ENCODE results near the gene DKK3. TPM values are rescaled to one million over a fixed set of nuclear protein-coding genes. Genes with fewer than 3 reads are reported as not detected.

The DKK3 gene
- polyA plus RNA-seq, 1 donor from 2014 or later, result 43.6 TPM

- no peaks in the 10 kb centered on the region for H3K27me3 ChIP-seq (ENCODE audit: insufficient read depth, low read depth, low read length)
- H3F3A ChIP-seq (ENCODE audit: insufficient read depth, low read length, poor library complexity, severe bottlenecking), result no peaks in the 10 kb centered on the region
- H3K79me2 ChIP-seq (replicated peaks; ENCODE audit: insufficient read depth, low read length), result no peaks in the 10 kb centered on the region
- no peak overlapping the region for H3K4me3 ChIP-seq (ENCODE audit: low read length)
- peaks cover 7% of the 10 kb centered on the region for H3K36me3 ChIP-seq (ENCODE audit: insufficient read depth, low read length)
- no peak overlapping the region for H3K27ac ChIP-seq (ENCODE audit: low read length)
- H3K9me3 ChIP-seq (ENCODE audit: low read length), result no peaks in the 10 kb centered on the region
- H3K9ac ChIP-seq (ENCODE audit: low read length), result no peak overlapping the region
- H2AFZ ChIP-seq (ENCODE audit: low read depth, low read length), result no peak overlapping the region
- no peak for TF ChIP-seq TAF1 (IDR thresholded peaks at IDR 0.05; ENCODE audit: low read depth)
- no peak for TF ChIP-seq MXI1 (conservative IDR thresholded peaks at IDR 0.05; ENCODE audit: poor library complexity, severe bottlenecking)
- no peak for TF ChIP-seq RAD21 (conservative IDR thresholded peaks at IDR 0.05)
- no peak for TF ChIP-seq EZH2 (IDR thresholded peaks at IDR 0.05; ENCODE audit: borderline replicate concordance, insufficient read depth, low read length, poor library complexity, severe bottlenecking)
- TF ChIP-seq CTCF (IDR thresholded peaks at IDR 0.05; ENCODE audit: poor library complexity, severe bottlenecking), result no peak
- no peak for TF ChIP-seq REST (IDR thresholded peaks at IDR 0.05; ENCODE audit: borderline replicate concordance)
- no peak for TF ChIP-seq POLR2AphosphoS5 (IDR thresholded peaks at IDR 0.05)
- TF ChIP-seq SMC3 (conservative IDR thresholded peaks at IDR 0.05; ENCODE audit: poor library complexity), result no peak
- no peak for TF ChIP-seq EP300 (conservative IDR thresholded peaks at IDR 0.05; ENCODE audit: poor library complexity, severe bottlenecking)
- H4K20me1 ChIP-seq (ENCODE audit: insufficient read depth), result no peaks in the 10 kb centered on the region
- H3K4me2 ChIP-seq (ENCODE audit: low read length), result no peak overlapping the region
- H3K9me2 ChIP-seq (ENCODE audit: insufficient read depth, low read length), result no peaks in the 10 kb centered on the region
Observed at GRCh38 chr11:11963842-11964773, 44.3 kb downstream of the DKK3 start.

- peaks cover 7% of the 10 kb centered on the region for H3K36me3 ChIP-seq (ENCODE audit: insufficient read depth, low read length)
- no peak overlapping the region for H3K4me2 ChIP-seq (ENCODE audit: low read length)
- no peak overlapping the region for H3K4me3 ChIP-seq (ENCODE audit: low read length)
- no peak for TF ChIP-seq REST (IDR thresholded peaks at IDR 0.05; ENCODE audit: borderline replicate concordance)
- TF ChIP-seq MXI1 (conservative IDR thresholded peaks at IDR 0.05; ENCODE audit: poor library complexity, severe bottlenecking), result no peak
- TF ChIP-seq TAF1 (IDR thresholded peaks at IDR 0.05; ENCODE audit: low read depth), result no peak
- TF ChIP-seq RAD21 (conservative IDR thresholded peaks at IDR 0.05), result no peak
- TF ChIP-seq EP300 (conservative IDR thresholded peaks at IDR 0.05; ENCODE audit: poor library complexity, severe bottlenecking), result no peak
- no peak for TF ChIP-seq EZH2 (IDR thresholded peaks at IDR 0.05; ENCODE audit: borderline replicate concordance, insufficient read depth, low read length, poor library complexity, severe bottlenecking)
- TF ChIP-seq SMC3 (conservative IDR thresholded peaks at IDR 0.05; ENCODE audit: poor library complexity), result no peak
- no peak for TF ChIP-seq CTCF (IDR thresholded peaks at IDR 0.05; ENCODE audit: poor library complexity, severe bottlenecking)
- TF ChIP-seq POLR2AphosphoS5 (IDR thresholded peaks at IDR 0.05), result no peak
- H3K27ac ChIP-seq (ENCODE audit: low read length), result no peak overlapping the region
- H3F3A ChIP-seq (ENCODE audit: insufficient read depth, low read length, poor library complexity, severe bottlenecking), result no peaks in the 10 kb centered on the region
- no peaks in the 10 kb centered on the region for H3K27me3 ChIP-seq (ENCODE audit: insufficient read depth, low read depth, low read length)
- no peaks in the 10 kb centered on the region for H3K9me3 ChIP-seq (ENCODE audit: low read length)
- no peak overlapping the region for H3K9ac ChIP-seq (ENCODE audit: low read length)
- no peaks in the 10 kb centered on the region for H3K9me2 ChIP-seq (ENCODE audit: insufficient read depth, low read length)
- H2AFZ ChIP-seq (ENCODE audit: low read depth, low read length), result no peak overlapping the region
- H3K79me2 ChIP-seq (replicated peaks; ENCODE audit: insufficient read depth, low read length), result no peaks in the 10 kb centered on the region
- H4K20me1 ChIP-seq (ENCODE audit: insufficient read depth), result no peaks in the 10 kb centered on the region
Observed at GRCh38 chr11:11963067-11963466, 45.4 kb downstream of the DKK3 start.

Data from neural cell (in vitro differentiated cells).